G401.6 (cell line): ENCODE measurements around the gene UBE2R2.
"Not testable (repeated sequence)": the region's sequence is repeated elsewhere in the genome, so short reads cannot be mapped to it uniquely, and the experiment has no call there.

Source experiments
- FAIRE-seq: peaks from 2 replicates; lab custom pipeline; 2012; peaks lifted over from hg19 to GRCh38; lab: Jason Lieb, UNC

Gene UBE2R2

DNA sequence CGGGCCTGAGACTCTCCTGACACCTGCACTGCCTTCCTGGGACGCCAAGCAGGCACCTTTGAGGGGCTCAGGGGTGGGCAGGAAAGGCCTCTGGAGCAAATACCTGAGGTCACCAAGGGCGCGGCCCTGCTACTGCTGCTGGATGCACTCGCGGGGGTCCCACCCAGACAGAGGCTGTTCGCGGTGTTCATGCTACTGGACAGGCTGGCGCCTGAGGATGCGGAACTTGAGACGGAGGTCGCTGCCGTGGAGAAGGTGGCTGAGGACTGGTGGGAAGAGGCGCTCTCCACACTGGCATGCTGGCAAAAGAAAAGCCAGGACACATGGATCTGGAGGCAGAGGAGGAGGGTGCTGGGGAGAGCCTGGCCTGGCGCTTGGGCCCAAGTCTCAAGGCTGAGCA, 110.7 kb downstream of the UBE2R2 start:
- FAIRE-seq = no peak

DNA sequence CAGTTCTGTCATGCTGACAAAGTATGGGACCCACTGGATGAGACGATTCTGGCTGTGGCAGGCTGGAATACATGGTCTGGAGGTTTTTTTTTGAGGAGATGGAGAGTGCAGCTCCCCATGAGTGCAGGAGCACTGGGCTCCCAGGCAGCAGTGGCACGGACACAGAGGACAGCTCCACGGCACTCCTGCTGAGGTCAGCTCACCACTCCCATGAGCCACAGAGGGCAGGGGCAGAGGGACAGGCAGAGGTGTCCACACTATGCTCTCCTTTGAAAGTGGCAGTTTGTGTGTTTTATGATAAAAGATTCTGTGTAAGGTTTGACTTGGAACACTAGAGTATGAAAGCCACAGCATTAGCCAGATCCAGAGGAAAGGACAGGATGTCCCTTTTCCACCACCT, 114.4 kb downstream of the UBE2R2 start:
- FAIRE-seq = no peak

DNA sequence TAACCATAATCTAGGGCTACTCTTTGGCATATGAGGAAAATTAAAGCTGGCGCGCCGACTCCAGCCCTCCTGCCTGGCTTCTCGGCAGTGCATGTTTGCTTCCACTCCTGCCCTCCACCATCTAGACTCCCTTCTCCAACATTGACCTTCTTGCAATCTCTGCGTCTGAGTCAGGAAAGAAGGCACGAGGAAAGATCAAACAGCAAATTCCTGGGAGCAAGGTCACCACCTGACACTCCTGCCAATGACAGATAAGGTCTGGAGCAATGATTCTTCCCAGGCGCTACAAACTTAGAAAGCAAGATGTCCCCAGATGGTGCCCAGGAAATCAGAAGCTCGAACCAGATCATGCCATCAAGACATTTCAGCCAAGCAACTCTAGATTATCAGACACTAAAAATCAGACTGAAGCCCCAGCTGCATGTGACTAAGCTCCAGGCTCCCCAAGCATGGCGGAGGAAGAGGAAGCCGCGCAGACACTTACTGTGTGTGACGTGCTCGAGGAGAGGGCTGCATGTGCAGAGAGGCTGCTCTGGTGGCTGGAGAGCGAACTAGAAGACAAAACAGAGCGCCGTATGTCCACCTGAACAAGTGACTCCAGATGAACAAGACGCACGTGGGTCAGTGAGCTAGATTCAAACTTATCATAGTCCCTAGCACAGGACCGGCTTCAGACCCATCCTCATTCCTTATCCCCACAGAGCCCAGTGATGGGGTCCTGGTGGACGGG, 115.3 kb downstream of the UBE2R2 start:
- FAIRE-seq = no peak

- FAIRE-seq = no peak
Measured at GRCh38 chr9:33934188-33934878, 117.4 kb downstream of the UBE2R2 start.

GRCh38 chr9:33939924-33940874, 123.2 kb downstream of the UBE2R2 start:
- FAIRE-seq = no peak

DNA sequence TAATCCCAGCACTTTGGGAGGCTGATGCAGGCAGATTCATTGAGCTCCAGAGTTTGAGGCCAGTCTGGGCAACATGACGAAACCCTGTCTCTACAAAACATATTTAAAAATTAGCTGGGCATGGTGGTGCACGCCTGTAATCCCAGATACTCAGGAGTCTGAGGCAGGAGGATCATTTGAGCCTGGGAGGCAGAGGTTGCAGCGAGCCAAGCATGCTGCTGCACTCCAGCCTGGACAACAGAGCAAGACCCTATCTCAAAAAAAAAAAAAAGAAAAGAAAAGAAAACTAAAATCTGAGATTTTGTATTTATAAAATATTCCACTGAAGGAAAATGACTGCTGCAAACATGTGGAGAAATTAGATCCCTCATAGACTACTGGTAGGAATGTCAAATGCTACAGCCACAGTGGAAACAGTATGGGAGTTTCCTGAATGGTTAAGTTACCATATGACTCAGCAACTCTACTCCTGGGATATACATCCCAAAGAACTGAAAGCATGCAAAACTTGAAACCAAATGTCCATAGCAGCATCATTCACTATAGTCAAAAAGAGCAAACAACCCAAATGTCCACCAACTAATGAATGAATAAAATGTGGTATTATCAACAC, 125.6 kb downstream of the UBE2R2 start:
- FAIRE-seq = no peak

DNA sequence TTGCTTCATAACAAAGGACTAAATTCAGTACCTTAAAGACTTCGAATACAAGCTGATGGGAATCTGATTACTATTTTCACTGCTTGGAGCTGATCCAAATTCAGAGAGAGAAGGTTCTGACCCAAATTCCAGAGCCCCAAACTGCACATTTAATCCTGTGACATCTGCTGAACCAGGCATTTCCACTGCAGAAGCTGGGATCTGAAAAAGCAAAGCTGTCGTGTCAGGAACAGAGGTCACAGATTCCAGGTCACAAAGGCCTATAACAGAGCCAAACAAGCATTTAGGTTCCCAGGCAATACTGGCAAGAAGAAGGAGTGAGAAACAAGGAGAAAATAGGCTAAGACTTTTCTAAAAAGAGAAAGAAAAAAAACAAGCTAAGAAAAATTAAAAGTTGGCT, 126.4 kb downstream of the UBE2R2 start:
- FAIRE-seq = no peak

DNA sequence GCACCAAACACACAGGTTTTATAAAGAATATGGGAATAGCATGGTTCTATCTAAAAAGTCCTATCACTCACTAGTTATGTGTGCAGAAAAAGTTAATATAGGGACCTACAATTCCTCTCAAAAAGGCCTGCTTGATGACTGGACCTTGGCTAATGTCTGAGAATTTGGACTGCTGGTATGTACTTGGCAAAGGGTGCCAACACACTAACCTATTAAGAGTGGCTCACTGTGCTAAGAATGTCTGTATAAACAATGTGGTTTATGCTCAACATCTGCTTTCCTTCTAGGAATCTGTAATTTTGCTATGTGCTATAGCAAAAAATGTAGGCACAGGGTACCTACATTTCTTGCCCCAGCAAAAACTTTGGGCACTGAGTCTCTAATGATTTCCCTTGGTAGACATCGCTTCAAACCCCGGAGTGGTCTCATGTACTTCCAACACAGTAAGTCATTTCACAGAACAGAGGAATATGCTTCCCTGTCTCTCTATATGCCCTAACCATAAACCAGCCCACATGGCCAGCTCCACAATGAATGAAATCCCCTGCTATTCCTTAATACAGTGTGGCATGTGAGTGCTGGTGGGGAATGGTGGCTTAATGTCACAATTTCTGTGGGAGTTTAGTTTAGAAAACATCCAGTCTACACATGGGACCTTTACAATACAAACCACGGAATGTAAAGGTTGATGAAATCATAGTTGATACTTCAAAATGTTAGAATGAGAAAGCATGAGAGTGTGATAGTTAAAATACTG, 130.0 kb downstream of the UBE2R2 start:
- no peak for FAIRE-seq

GRCh38 chr9:33950371-33950770, 133.4 kb downstream of the UBE2R2 start:
- no peak for FAIRE-seq

GRCh38 chr9:33952066-33952465, 135.1 kb downstream of the UBE2R2 start:
- FAIRE-seq = no peak

GRCh38 chr9:33956544-33956943, 139.6 kb downstream of the UBE2R2 start:
- no peak for FAIRE-seq

GRCh38 chr9:33959725-33960124, 142.8 kb downstream of the UBE2R2 start:
- FAIRE-seq = no peak

DNA sequence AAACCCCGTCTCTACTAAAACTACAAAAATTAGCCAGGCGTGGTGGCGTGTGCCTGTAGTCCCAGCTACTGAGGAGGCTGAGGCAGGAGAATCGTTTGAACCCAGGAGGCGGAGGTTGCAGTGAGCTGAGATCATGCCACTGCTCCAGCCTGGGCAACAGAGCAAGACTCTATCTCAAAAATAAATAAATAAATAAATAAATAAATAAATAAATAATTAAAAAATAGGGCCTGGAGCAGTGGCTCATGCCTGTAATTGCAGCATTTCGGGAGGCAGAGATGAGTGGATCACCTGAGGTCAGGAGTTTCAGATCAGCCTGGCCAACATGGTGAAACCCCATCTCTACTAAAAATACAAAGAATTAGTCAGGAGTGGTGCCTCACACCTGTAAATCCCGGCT, 145.5 kb downstream of the UBE2R2 start:
- not testable (repeated sequence) for FAIRE-seq

DNA sequence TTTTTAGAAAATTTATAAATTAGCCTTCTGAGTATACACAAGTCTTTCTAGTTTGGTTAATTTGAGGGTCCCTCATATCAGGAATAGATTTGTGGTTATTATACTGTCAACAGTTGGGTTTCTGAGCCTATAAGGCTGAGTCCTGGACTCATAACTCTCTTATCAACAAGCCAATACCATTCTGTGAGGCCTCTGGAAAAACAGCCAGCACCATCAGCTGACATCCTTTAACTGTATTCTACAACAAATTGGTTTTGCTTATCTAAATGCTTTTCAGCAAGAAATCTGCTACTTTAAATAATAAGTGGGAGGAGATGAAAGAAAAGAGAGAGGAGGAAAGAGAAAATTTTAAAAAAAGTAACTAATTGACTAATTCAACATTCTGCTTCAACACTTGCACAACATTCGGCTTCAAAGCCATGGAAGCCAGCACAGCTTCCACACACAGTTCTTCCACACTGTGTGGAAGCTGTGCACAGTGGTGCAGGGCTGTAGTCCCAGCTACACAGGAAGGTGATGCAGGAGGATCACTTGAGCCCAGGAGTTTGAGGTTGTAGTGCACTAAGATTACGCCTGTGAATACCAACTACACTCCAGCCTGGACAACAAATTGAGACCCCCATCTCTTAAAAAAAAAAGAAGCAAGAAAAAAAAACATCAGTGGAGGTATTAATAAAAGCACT, 147.3 kb downstream of the UBE2R2 start:
- no peak for FAIRE-seq
